ENCODE measurements around the gene RELL1.

DNA sequence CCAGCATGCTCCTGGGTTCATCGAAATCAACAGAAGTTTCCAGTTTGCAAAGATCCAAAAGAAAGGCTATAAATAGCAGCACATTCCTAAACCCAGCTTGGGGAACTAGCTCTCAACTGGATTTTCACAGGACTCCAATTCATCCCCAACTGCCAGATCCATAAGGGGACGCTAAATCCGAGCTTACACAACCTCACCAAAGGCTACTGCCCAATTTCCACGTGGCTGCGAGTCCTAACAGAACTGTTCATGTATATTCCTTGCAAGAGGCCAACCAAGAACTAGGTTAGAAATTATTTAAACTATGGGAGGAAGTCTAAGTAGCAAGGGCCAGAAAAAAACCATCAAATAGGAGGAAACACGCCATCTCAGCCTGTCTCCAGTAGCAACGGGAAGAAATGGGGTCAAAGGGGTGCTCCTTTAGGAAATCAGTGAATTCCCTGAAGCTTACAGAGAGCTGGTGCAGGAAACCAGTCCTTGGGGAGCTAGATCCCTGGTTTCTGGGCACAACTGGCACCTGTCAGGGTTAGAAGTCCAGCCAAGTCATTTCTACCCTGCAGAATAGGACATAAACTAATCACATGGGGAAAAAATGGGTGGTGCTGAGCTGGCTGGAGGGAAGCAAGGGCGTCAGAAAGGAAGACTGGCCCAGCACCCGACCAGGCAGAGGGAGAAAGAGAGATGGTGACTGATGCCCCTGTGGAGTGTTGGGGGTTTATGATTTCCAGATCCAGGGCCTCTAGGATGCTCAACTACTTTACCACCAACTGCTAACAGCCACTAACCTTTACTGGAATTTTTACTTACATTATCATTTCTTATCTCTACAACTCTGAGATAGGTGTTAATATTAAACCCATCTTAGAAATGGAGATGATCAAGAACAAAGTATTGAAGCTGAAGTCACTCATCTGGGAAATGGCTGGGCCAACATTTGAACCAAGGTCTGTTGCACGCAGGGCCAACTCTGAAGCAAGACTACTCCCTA lies 20.5 kb downstream of the RELL1 start:
- no peak for TF ChIP-seq POLR2A (IDR thresholded peaks at IDR 0.05; ENCODE audit: low read depth)
- TF ChIP-seq, protein P1, sequence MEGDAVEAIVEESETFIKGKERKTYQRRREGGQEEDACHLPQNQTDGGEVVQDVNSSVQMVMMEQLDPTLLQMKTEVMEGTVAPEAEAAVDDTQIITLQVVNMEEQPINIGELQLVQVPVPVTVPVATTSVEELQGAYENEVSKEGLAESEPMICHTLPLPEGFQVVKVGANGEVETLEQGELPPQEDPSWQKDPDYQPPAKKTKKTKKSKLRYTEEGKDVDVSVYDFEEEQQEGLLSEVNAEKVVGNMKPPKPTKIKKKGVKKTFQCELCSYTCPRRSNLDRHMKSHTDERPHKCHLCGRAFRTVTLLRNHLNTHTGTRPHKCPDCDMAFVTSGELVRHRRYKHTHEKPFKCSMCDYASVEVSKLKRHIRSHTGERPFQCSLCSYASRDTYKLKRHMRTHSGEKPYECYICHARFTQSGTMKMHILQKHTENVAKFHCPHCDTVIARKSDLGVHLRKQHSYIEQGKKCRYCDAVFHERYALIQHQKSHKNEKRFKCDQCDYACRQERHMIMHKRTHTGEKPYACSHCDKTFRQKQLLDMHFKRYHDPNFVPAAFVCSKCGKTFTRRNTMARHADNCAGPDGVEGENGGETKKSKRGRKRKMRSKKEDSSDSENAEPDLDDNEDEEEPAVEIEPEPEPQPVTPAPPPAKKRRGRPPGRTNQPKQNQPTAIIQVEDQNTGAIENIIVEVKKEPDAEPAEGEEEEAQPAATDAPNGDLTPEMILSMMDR (IDR thresholded peaks at IDR 0.05), result no peak
- TF ChIP-seq POLR2AphosphoS5 (IDR thresholded peaks at IDR 0.05), result peak; percentile 17 to 38
- TF ChIP-seq EP300 (IDR thresholded peaks at IDR 0.05), result no peak

Data from esophagus muscularis mucosa (tissue), 4 donors.